Gastrocnemius medialis (tissue), 4 donors: Measurements from ENCODE around the gene NRK. TPM values are rescaled to one million over a fixed set of nuclear protein-coding genes. Genes with fewer than 3 reads are reported as not detected.

Source experiments
- ATAC-seq, 2 donors: fragments of 150-250 bp; one replicate each; pipeline ENCODE4 v1.9.1; 2016
- DNase-seq, 2 donors: peaks; one replicate each; pipeline ENCODE4 v3.0.0-alpha.2; 2019
- H3K27ac ChIP-seq, 4 donors: fragments of 200-600 bp; sonication (generic); 1 replicate in 1 of 4; 2 replicates in 3 of 4; pipeline ENCODE4 v1.5.1; 2016 to 2018; ENCODE audit warnings: mild to moderate bottlenecking in 2 of 4, moderate library complexity in 1 of 4
- H3K27me3 ChIP-seq, 3 donors: fragments of 200-600 bp; sonication (generic) in 2 of 3; 1 replicate in 1 of 3; 2 replicates in 2 of 3; pipeline versions ENCODE4 v1.5.1 to v1.6.0; 2016 to 2019; ENCODE audit warnings: mild to moderate bottlenecking in 1 of 3, moderate library complexity in 1 of 3
- H3K36me3 ChIP-seq, 2 donors: fragments of 200-600 bp; sonication (generic) in 1 of 2; one replicate each; pipeline ENCODE4 v1.5.1; 2017 to 2018
- H3K4me1 ChIP-seq, 2 donors: fragments of 200-600 bp; sonication (generic) in 1 of 2; one replicate each; pipeline ENCODE4 v1.5.1; 2016 to 2017; ENCODE audit warnings: mild to moderate bottlenecking in 2 of 2
- H3K4me3 ChIP-seq, 4 donors: fragments of 200-600 bp; sonication (generic) in 3 of 4; 1 replicate in 1 of 4; 2 replicates in 3 of 4; pipeline ENCODE4 v1.5.1; 2016 to 2019; ENCODE audit warnings: mild to moderate bottlenecking in 2 of 4
- H3K9me3 ChIP-seq, 3 donors: fragments of 200-600 bp; sonication (generic) in 2 of 3; 1 replicate in 1 of 3; 2 replicates in 2 of 3; pipeline ENCODE4 v1.5.1; 2016 to 2019
- POLR2A ChIP-seq, 2 donors: fragments of 450-650 bp; IDR thresholded peaks; one replicate each; pipeline ENCODE4 v1.6.1; 2017; ENCODE audit warnings: antibody characterized with exemption in 2 of 2, mild to moderate bottlenecking in 2 of 2, moderate library complexity in 2 of 2
- in situ Hi-C, 4 donors: fragments of 200-750 bp; cut with MboI; loops; one replicate each; pipeline versions ENCODE4 v1.15.0 to v1.8.0; 2017; ENCODE audit warnings: low sequenced_read_pairs in 4 of 4
- intact Hi-C: fragments of 100-400 bp; cut with DNase I; formaldehyde crosslinking; loops from one replicate; pipeline ENCODE4 v1.15.1; 2023; ENCODE audit warnings: low total_unique reads
- total RNA-seq, 4 donors: library from RNA; depleted of rRNA; stranded (reverse); fragments of >200 nt; gene quantifications; one replicate each; pipeline versions ENCODE4 v1.1.0 to v1.2.3, GENCODE V29; 2016
- TF ChIP-seq, protein P1 (sequence below), 5 experiments: fragments of 450-650 bp in 3 of 5; fragments of 200-600 bp in 2 of 5; sonication (generic) in 2 of 5; IDR thresholded peaks in 4 of 5; conservative IDR thresholded peaks in 1 of 5; 1 replicate in 4 of 5; 2 replicates in 1 of 5; pipeline ENCODE4 v1.5.1; 2016 to 2019; ENCODE audit warnings: antibody characterized with exemption in 5 of 5, mild to moderate bottlenecking in 3 of 5, moderate library complexity in 3 of 5

NRK gene
- total RNA-seq, 4 donors from 2014 or later, result 0.04 to 0.31 (median 0.26) TPM; not detected in 1

- Histone ChIP-seq H3K27me3 (no peaks in the 10 kb centered on the region), H3K4me3 (no peak overlapping the region), H3K9me3 (no peaks in the 10 kb centered on the region), H3K27ac (no peak overlapping the region), H3K4me1 (no peaks in the 10 kb centered on the region), H3K36me3 (no peaks in the 10 kb centered on the region)
- intact Hi-C loops, result no loop called here
- in situ Hi-C loops, result no loop called here
- TF ChIP-seq, protein P1, sequence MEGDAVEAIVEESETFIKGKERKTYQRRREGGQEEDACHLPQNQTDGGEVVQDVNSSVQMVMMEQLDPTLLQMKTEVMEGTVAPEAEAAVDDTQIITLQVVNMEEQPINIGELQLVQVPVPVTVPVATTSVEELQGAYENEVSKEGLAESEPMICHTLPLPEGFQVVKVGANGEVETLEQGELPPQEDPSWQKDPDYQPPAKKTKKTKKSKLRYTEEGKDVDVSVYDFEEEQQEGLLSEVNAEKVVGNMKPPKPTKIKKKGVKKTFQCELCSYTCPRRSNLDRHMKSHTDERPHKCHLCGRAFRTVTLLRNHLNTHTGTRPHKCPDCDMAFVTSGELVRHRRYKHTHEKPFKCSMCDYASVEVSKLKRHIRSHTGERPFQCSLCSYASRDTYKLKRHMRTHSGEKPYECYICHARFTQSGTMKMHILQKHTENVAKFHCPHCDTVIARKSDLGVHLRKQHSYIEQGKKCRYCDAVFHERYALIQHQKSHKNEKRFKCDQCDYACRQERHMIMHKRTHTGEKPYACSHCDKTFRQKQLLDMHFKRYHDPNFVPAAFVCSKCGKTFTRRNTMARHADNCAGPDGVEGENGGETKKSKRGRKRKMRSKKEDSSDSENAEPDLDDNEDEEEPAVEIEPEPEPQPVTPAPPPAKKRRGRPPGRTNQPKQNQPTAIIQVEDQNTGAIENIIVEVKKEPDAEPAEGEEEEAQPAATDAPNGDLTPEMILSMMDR (IDR thresholded peaks at IDR 0.05 in 4 of 5, conservative IDR thresholded peaks at IDR 0.05 in 1 of 5), result no peak
- no peak for TF ChIP-seq POLR2A (IDR thresholded peaks at IDR 0.05)
- no peak for ATAC-seq
- DNase-seq, result no peak
Measured at GRCh38 chrX:105910563-105911105, 88.3 kb downstream of the NRK start.

DNA sequence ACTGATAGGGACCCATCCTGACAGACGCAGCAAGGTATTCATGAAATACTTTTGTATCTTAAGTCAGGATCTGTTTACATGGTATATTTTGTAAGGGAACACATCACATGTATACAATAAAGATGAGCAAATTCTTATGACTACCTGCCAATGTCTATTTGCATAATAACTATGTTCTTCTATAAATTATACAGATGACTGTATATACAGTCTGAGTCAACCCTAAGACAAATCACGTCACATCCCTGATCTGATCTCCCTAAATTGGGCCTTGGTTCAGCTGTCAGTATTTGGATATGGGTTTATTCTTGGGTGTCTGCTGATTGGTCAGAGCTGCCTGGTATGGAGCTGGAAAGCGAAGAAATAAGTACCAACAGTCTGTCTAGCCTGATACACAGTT is 122.9 kb downstream of the NRK start:
- H3K9me3 ChIP-seq, result no peaks in the 10 kb centered on the region
- no peak for TF ChIP-seq POLR2A (IDR thresholded peaks at IDR 0.05)
- TF ChIP-seq, protein P1 (IDR thresholded peaks at IDR 0.05 in 4 of 5, conservative IDR thresholded peaks at IDR 0.05 in 1 of 5), result no peak
- in situ Hi-C loops, result no loop called here
- no peaks in the 10 kb centered on the region for H3K4me1 ChIP-seq
- H3K27me3 ChIP-seq, result no peaks in the 10 kb centered on the region
- ATAC-seq (no peak), DNase-seq (no peak)
- no peaks in the 10 kb centered on the region for H3K36me3 ChIP-seq
- H3K27ac ChIP-seq, result no peak overlapping the region
- intact Hi-C loops, result no loop called here
- no peak overlapping the region for H3K4me3 ChIP-seq

- intact Hi-C loops (no loop called here), in situ Hi-C loops (no loop called here)
- Histone ChIP-seq H3K27ac (no peak overlapping the region), H3K36me3 (no peaks in the 10 kb centered on the region), H3K4me3 (no peak overlapping the region), H3K4me1 (no peaks in the 10 kb centered on the region), H3K27me3 (no peaks in the 10 kb centered on the region), H3K9me3 (no peaks in the 10 kb centered on the region)
- no peak for TF ChIP-seq POLR2A (IDR thresholded peaks at IDR 0.05)
- TF ChIP-seq, protein P1 (IDR thresholded peaks at IDR 0.05 in 4 of 5, conservative IDR thresholded peaks at IDR 0.05 in 1 of 5), result no peak
- DNase-seq (no peak), ATAC-seq (no peak)
Measured at GRCh38 chrX:105969487-105969886, 147.1 kb downstream of the NRK start.

DNA sequence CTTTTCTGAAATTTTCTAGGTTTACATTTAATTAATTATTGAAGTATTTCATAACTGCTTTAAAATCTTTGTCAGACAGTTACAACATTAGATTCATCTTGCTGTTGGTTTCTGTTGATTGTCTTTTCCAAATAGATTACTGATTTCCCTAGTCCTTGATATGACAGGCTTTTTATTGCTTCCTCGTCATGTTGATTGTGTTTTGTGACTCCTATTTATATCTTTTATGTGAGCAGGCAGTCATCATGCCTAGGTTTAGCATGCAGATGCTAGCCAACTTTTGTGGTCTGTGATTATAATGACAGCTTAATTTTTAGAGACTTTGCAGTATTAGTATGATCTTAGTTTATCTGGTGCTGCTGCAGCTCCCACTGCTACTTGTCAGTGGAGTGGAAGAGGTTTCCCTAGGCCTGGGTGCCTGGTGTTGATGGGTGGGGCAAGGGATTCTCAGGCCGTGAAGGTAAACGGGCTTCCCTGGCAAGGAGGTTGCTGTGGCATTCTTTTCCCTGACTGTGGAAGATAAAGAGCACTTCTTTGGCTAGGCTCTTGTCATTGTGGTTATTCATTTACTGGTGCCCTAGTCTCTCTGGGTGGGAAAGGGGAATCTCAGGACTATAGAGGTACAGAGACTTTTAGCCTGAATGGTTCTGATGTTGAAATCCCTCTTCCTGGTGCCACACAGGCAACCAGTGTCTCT is 150.5 kb downstream of the NRK start:
- ATAC-seq (no peak), DNase-seq (no peak)
- Histone ChIP-seq H3K27me3 (no peaks in the 10 kb centered on the region), H3K4me1 (no peaks in the 10 kb centered on the region), H3K4me3 (no peak overlapping the region), H3K27ac (no peak overlapping the region), H3K36me3 (no peaks in the 10 kb centered on the region), H3K9me3 (no peaks in the 10 kb centered on the region)
- in situ Hi-C loops (no loop called here), intact Hi-C loops (no loop called here)
- TF ChIP-seq, protein P1 (IDR thresholded peaks at IDR 0.05 in 4 of 5, conservative IDR thresholded peaks at IDR 0.05 in 1 of 5), result no peak
- TF ChIP-seq POLR2A (IDR thresholded peaks at IDR 0.05), result no peak
